Epidermal melanocyte (primary cell): ENCODE results near the gene SRSF9.
"Not testable (repeated sequence)": the region's sequence is repeated elsewhere in the genome, so short reads cannot be mapped to it uniquely, and the experiment has no call there.

Source experiments
- DNase-seq: peaks from one replicate; pipeline ENCODE4 v3.0.0; 2011; ENCODE audit warnings: low spot score; ENCODE audit not compliant: insufficient read length

SRSF9 gene, protein sequence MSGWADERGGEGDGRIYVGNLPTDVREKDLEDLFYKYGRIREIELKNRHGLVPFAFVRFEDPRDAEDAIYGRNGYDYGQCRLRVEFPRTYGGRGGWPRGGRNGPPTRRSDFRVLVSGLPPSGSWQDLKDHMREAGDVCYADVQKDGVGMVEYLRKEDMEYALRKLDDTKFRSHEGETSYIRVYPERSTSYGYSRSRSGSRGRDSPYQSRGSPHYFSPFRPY

DNA sequence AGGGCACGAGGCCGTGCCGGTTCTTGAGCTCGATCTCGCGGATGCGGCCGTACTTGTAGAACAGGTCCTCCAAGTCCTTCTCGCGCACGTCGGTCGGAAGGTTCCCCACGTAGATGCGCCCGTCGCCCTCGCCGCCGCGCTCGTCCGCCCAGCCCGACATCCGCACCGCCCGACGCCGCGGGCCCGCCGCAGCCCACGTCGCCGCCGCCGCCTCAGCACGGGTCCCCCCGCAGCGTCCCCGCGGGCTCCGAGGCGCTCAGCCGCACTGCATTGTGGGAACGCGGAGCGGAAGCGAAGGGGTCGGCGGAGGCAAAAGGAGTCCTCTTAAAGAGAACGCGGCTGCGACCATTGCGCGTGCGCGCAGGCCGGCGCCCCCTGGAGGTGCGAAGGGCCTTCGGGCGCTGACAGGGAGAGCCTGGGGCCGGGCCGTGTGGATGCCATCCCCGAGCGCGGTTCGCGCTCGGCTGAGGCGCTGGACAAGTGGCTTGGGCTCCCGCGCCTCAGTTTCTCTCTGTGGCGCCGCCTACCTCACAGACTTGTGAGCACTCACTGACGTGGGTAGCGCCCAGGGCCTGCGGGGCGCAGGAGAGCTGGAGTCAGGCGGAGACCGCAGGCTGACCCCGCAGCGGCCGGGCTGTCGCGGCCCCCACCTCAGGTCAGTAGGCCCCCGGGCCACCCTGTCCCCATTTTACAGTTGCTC lies at the start of gene SRSF9:
Gene SRSF9 (minus strand): TSS at position 299 of the 700 bp plus-strand sequence. CDS start 139 bp downstream, at position 160.
- DNase-seq = peak; percentile 98

DNA sequence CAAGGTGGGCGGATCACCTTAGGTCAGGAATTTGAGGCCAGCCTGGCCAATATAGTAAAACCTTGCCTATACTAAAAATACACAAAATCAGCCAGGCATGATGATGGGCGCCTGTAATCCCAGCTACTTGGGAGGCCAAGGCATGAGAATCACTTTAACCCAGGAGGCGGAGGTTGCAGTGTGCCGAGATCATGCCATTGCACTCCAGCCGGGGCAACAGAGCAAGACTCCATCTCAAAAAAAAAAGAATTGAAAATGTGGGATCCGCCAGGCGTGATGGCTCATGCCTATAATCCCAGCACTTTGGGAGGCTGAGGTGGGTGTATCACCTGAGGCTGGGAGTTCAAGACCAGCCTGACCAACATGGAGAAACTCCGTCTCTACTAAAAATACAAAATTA lies 49.8 kb upstream of the SRSF9 start:
- DNase-seq = not testable (repeated sequence)

DNA sequence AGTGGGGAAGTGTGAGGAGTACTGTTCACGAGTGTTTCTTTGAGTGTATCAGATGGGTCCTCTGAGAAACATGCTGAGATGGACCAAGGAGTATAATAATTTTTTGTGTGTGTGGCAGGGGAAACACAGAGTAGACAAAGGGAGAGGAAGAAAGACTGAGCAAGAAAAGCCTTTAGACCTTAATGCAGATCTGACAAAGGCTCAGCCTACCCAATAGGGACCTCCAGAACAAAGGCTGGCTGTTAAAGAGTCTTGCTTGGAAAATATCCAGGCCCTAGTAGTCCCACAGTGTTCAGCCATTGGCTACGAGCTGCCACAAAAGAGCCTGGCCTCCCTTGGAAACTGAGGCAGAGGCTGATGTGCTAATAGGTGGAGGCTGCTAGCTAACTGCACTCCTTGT lies 45.9 kb upstream of the SRSF9 start:
- no peak for DNase-seq

DNA sequence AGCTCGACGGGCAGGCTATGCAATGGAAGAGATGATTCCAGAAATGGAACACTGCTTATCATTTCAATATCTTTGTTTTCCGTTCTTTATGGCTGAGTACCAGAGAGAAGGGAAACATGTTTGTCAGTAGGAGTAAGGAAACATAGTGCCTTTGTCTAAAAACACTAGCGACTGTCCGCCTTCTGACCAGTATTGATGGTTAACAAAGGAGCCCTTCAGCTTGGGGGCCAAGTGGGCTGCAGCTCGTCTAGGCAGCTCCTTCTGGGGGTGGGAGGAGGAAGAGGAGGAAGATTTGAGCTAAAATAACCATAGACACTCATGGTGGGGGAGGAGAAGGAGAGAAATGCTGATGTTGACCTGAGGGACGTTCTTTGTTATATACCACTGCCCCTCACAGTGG lies 44.5 kb upstream of the SRSF9 start:
- DNase-seq = no peak

DNA sequence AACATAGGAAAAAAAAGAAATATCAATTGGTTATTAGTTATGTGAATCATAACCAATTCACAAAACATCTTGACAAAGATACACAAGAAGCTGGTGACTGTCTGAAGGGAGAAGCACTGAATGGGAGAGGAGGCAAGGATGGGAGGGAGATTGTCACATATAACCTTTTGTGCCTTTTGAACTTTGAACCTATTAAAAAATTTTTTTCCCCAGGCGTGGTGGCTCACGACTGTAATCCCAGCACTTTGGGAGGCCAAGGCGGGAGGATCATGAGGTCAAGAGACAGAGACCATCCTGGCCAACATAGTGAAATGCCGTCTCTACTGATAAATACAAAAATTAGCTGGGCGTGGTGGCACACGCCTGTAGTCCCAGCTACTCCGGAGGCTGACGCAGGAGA lies 39.0 kb upstream of the SRSF9 start:
- DNase-seq = no peak

DNA sequence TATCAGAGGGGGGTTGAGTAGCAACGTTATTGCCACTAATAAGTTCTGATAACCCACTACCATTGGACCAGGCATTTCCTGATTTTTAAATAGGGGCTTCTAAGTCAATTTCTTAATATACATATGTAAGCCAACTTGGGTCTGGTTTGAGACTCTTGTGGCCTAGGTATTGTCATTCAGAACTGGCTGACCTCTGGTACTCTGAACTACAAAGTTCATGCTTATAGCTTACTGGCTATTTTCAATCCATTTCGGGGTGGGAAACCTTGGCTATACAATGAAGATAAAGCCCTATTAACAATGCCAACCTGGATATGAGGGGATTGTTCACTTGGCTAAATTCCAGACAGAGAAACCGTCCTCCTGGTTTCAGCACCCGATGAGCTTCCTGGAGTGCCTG lies 35.0 kb upstream of the SRSF9 start:
- DNase-seq = no peak

DNA sequence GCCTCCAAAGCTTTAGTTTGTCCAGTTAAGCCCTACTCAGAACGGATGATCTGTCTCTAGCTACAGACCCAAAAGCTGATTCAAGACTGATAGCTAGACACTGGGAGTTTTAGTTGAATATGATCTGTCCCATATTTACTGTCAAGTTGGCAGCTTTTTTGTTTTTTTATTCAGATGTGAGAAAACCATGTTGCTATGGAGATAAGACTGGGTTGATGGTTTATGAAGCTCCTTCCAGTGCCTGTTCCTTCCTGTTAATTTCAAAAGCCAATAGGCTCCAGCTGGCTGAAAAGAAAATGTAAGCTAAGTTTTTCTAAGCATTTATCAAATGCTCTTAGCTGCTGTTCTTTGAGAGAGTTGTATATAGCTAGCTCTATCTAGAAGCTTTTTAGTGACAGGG lies 31.0 kb upstream of the SRSF9 start:
- DNase-seq = no peak

DNA sequence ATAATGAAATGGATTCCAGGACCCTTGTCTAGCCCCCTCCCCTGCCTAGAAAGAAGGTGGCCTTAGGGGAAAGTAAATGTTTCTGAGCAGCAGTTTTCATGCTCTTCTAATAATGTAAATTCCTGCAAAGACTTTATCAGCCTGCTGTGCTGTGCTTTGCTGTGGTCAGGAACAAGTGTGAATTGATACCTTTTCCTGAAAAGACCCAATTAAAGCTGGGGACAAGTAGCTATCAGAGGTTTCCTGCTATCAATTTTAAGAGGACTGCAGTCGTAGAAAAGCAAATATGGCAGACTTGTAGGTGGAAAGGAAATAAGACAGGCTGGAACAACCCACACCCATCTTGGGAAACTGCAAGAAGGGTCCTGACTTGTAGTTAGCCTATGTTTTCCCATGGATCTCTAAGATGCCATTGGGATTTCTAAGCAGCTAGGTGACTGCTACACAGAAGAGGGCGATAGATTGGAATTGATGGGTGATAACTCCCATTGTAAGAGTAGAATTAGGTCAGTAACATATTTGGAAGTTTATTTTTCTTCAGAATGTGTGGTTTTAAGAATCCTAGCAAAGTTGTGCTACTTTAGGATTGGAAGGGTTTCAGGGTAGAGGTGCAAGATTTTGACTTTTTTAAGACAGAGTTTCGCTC lies 29.4 kb upstream of the SRSF9 start:
- DNase-seq = no peak

DNA sequence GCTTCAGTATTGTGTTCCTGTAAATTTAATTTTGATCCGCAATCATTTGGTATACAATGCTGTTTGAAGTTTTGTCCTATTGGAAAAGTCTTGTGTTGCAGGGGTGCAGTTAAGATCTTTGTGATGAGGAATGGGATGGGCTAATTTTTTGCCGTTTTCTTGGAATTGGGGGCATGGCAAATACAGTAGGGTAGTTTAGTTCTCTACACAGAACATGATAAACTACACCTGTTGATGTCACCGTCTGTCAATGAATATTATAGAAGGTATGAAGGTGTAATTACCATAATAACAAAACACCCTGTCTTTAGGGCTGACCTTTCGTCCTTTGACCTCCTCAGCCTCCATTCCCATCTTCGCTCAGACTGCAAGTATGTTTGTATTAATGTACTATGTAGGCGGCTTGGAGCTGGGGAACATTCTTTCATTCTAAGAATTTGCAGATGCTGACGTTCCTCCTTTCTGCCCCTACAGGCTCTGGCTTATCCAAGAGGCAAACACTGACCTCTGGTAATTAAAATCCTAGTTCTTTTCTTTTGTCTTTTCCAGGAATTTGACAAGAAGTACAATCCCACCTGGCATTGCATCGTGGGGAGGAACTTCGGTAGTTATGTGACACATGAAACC lies 28.1 kb upstream of the SRSF9 start:
- DNase-seq = no peak

DNA sequence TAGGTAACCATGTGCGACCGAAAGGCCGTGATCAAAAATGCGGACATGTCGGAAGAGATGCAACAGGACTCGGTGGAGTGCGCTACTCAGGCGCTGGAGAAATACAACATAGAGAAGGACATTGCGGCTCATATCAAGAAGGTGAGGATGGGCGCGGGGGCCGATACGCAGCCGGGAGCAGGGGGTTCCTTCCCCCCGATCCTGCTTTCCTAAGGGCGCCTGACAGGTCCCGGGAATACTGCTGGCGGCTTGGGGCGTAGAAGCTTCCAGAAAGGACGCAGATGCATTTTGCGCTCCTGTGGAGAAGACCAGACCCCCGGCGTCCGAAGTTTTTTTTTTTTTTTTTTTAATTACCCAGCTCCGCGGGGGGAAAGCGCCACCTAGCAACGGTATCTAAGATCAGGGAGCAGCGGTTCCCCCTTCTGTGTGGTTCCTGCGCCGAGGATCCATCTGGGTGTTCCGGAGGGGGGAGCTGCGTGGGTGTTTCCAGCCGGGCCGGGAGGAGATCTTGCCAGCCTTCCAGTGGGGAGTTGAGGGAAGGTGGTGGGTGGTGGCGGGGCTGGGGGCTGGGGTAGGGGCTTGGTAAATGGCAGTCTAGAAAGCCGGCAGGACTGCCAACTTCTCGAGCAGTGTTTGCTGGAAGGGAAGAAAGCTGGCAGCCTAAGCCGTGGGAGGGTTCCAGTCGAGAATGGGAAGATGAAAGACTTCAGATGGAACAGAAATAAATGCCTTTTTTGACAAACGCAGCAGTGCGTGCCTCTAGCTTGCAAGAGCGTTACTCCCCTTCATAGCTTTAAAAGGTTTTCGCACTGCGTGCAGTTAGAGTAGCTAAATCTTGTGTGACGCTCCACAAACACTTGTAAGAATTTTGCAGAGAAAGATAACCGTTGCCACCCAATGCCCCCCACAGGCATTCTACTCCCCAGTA lies 27.1 kb upstream of the SRSF9 start:
- DNase-seq = peak; percentile 51

DNA sequence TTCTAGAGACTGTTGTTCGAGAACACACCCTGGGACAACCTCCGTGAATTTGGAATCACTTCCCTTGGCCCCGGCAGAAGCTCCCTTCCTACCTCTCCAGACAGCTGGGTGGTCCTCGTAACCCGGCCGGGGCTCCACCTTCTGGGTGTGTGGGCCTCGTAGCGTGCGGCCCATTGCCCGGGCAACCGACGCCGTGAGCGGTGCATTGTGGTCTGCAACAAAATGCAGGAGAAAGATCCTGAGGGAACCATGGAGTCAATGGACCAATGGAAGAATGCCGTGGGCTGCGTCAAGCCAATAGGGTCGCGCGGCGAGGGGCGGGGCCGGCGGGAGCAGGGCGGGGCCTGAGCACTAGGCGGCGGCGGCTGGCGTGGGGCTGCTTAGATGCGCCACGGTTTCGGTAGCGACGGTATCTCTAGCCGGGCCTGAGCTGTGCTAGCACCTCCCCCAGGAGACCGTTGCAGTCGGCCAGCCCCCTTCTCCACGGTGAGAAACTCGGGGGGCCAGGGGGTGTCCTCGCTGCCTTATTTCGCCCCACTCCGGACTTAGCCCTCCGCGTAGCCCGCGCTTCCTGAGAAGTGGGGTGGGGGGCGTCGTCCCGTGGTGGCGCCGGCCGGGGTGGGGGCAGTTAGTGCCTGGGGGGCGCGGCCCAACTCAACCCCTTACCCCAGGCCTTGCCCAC lies 26.3 kb upstream of the SRSF9 start, which contains the start of gene DYNLL1:
Gene DYNLL1 (plus strand): TSS at position 383 of the 682 bp plus-strand sequence. CDS start 309 bp downstream, outside the sequence.
- DNase-seq = peak; percentile 93

DNA sequence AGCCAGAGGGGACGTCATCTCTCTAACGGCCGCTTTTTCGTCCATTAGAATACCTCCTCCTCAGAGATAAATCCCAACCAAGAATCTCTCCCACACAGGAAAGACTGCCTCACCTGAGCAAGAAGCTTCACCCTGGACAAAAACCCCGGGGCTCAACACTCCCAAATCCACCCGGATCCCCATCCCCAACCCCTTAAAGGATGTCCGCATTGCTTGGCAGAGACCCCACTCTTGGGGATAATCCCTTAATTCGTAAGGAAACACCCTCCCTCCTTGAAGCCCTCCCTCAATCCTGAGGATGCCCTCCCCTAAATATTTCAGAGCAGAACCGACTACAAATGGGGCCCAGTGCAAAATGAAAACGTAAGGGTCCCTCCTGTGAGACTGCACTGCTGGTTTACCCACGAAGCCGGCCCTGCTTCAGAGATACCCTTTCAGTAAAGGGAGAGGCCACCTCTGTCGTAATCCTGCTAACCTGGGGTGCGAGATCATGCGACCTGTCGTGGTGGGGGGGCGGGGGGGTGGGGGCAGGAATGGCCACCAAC lies 25.7 kb upstream of the SRSF9 start:
- no peak for DNase-seq

DNA sequence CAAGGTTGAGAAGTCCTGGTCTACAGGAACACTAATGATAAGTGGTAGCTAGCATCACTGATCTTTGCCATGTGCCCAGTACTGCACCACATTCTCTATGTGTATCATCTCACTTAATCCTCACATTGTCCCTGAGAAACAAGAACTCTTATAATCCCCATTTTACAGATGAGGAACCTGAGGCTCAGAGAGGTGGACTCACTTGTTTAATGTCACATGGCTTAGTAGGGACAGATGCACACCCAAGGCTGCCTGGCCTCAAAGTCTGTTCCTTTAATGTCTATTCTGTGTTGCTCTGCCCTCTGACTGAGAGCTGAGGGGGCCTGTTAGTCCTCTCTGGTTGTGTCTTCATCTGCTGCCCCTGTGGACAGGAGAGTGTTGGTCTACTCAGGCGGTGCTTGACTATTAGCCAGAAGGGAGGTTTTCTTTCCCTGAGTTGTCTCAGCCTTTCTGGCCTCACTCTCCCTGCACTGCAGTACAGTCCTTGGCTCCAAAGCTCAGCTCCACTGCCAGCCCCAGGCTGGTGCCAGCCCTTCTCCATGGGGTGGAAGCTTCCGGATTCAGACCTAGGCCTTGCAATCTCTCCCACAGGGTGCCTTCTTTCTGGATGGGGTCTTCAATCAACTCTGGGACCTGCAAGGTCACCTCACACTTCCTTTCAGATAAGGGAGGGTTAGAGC lies 21.4 kb upstream of the SRSF9 start:
- DNase-seq = no peak

DNA sequence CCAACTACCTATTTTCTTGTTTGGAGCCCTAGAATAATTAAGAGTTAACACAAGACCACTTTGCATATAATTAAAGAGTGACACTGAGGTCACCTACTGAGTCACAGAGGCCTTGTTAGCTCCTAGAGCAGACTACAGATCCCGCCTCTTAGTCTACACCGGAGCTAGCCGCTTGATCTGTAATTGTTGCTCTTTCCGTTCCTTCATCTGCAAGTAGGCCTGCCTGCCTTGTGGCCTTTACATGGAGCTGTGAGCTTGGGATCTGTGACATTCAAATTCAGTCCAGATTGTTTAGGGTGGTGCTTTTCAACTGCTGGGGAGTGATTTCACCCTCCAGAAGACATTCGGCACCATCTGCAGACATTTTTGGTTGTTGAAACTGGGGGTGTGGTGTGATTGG lies 20.8 kb upstream of the SRSF9 start:
- DNase-seq = no peak

DNA sequence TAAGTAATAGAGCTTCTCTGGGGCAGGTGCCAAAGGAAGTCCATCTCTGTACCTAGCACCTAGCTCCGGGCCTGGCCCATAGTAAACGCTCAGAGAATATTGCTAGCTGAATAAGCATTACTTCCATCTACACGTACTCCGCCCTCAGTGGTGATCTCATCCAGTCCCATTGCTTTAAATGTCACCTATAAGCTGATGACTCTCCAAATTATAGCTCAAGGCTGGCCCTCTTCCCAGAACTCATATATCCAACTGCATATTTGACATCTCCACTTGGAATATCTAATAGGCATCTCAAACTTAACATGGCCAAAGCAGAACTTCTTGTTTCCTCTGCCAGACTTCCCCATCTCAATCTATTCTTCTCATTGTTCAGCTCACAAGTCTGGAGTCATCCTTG lies 19.5 kb upstream of the SRSF9 start:
- DNase-seq = no peak

DNA sequence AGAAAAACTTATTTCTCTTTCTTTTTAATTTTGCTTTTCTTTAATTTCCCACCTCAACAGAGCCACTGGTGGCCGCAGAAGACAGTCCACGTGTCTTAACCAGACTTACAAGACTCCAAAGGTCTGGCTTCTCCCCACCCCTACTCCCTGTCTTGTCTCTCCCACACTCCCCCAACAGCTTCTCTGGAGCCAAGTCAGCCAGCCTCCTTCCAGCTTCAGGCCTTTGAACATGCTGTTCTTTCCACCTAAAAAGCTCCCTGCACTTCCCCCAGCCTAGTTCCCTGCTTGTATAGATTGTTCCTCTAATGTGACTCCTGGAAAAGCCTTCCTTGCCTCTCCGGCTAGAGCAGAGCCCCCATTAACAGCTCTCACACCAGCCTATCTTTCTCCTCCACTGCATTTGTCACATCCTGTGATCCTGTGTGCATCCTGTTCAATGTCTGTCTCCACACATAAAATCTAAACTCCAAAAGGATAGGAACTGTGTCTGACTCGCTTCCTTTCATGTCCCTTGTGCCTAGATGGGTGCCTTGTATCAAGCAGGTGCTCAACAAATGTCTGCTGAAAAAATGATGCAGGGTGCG lies 18.6 kb upstream of the SRSF9 start:
- DNase-seq = no peak

DNA sequence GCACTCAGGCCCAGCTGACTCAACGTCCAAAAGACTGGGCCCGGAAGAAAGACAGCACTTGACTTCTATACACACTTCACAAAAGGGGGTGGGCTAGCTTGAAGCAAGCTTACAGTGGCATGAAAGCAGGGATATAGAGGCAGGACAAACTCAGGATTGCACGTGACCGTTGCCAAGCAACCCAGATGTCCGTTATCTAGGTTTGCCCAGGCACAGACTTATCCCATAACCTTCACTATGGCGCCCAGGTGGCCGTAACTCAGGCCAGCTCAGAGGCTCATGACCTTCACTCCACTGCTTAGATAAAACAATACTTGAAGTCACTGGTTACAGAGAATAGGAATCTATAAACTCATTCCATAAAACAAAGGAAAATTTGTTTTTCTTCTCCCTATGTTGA lies 18.0 kb upstream of the SRSF9 start:
- DNase-seq = not testable (repeated sequence)

DNA sequence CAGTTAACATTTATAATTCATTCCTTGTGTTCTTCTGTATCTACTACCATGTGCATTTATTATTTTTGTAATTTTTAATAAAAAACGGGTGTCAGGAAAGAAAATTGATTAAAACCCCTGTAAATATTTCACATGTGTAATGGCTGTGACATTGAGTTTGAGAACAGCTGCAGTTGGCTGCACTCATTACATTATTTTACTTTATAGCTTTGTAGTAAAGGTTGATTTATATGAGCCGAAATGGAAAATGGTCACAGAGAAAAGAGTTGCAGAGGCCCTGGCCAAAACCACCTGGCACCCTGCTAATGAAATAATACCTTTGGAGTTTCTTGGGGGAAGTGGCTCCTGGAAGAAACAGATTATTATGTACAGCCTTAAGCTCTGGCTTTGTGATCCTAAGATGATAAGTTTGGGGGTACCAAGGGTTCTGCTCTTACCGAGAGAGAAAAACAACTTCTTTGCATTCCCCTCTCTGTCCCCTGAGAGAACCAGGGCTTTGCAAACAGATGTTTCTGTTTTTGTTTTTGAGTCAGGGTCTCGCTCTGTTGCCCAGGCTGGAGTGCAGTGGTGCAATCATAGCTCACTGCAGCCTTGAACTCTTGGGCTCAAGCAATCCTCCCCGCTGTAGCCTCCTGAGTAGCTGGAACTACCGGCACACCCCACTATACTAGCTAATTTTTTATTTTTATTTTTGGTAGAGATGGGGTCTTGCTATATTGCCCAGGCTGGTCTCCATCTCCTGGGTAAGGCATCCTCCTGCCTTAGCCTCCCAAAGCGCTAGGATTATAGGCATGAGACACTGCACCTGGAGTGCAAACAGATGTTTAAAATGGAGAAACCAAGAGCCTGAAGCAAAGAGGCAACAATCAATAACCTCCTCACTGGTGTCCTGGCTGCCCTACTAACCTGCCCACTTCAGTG lies 16.7 kb upstream of the SRSF9 start:
- DNase-seq = no peak
